Stimulated activated CD8-positive, alpha-beta memory T cell treated with anti-CD3 and anti-CD28 coated beads, Interleukin-7, amount 100 ng/mL, for 48 hours (primary cell): ENCODE data around the gene SPINT2.
A peak's percentile ranks its signal among the peaks of the same experiment; 100 is the strongest.

Source experiments
- DNase-seq, 2 donors: peaks; one replicate each; pipeline ENCODE4 v3.0.0-alpha.2; 2020; ENCODE audit warnings: low read depth in 1 of 2; ENCODE audit errors: extremely low read depth in 1 of 2

Gene SPINT2

DNA sequence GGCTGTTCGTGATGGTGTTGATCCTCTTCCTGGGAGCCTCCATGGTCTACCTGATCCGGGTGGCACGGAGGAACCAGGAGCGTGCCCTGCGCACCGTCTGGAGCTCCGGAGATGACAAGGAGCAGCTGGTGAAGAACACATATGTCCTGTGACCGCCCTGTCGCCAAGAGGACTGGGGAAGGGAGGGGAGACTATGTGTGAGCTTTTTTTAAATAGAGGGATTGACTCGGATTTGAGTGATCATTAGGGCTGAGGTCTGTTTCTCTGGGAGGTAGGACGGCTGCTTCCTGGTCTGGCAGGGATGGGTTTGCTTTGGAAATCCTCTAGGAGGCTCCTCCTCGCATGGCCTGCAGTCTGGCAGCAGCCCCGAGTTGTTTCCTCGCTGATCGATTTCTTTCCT lies 27.5 kb downstream of the SPINT2 start:
- DNase-seq: no peak

- no peak for DNase-seq
Observed at GRCh38 chr19:38293281-38293680, 28.9 kb downstream of the SPINT2 start.

GRCh38 chr19:38294090-38294489 lies 29.7 kb downstream of the SPINT2 start:
- no peak for DNase-seq

DNA sequence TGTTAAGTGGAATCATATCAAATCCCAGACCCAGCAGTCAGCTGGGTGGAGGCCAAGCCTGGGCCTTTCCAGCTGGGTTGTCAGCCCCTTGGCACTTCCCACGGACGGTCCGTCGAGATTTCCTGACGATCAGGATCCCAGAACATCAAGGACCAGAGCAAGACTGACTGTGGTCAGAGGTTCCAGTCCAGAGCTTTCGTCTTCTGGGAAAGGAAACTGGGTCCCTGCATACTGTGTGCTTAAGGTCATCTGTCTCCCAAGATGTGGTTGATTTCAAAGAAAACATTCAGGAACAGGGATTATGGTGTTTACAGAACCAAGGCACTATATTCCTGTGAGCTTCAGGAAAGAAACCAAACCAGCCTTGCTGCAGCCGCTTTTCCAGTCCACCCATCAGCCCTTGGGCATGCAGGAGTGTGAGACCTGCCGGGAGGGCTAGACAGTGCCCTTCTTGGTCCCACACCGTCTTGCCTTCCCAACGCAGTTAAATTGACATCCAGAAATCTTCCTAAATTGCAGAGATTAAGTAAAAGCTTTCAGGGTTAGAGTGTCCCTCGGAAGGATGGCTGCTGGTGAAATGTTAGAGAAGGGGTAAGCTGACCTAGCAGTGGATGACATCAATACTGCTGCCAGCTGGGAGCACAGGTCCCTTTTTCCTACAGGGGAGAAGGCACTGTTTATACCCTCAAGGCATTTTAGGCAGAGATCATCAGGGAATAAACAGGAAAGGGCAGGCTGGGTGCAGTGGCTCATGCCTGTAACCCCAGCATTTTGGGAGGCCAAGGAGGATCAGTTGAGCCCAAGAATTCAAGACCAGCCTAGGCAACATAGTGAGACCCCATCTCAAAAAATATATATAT lies 34.7 kb downstream of the SPINT2 start:
- DNase-seq: no peak

GRCh38 chr19:38303517-38304351 lies 39.4 kb downstream of the SPINT2 start, which contains the start of gene C19orf33:
C19orf33 (plus strand) TSS chr19:38304251; CDS start chr19:38304262, 11 bp downstream.
- DNase-seq: no peak

DNA sequence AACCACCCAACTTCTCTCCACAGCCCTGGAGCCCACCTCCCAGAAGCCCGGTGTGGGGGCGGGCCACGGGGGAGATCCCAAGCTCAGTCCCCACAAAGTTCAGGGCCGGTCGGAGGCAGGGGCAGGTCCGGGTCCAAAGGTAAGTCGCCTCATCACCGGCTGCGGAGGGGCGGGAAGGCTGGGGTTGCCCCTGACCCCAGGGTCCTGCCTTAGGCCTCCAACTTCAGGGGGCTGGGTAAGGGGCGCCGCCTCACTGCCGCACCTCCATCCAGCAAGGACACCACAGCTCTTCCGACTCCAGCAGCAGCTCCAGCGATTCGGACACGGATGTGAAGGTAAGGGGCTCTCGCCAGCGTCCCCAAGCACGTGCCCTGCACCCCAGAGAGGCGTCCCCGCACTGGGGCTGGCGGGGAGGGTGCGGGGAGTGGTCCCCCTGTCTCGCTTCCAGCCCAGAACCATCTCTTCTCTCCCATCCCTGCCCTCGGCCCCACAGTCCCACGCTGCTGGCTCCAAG lies 40.0 kb downstream of the SPINT2 start:
- no peak for DNase-seq

GRCh38 chr19:38304866-38305429 lies 40.6 kb downstream of the SPINT2 start:
- no peak for DNase-seq

DNA sequence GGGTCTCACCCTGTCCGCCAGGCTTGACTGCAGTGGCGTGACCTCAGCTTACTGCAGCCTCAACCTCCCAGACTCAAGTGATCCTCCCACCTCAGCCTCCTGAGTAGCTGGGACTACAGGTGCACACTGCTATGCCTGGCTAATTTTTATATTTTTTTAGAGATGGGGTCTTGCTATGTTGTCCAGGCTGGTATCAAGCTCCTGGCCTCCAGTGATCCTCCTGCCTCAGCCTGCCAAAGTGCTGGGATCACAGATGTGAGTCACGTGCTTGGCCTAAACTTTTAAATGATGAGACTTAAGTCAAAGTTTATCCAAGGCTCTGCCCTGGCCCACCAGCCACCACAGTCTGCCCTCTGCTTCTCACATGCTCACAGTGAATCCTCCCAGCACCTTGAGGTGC lies 41.9 kb downstream of the SPINT2 start:
- DNase-seq: no peak

DNA sequence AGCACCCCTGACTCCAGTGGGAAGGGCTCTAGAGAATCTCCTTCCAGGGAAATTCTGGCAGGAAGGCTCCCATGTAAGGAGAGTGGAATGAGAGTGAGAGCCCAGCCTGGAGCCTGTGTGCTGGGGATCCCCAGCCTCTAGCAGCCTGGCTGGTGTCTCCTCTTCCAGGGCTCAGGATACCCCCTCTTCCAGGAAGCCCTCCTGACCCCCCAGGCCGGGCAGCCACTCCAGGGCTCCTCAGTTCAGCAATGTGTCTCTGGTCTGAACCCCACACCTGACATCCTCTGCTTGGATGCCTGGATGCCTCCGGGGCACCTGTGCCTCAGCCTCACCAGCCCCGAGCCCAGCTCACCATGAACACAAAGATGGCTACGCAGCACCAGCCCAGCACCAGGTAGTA lies 42.7 kb downstream of the SPINT2 start:
- no peak for DNase-seq

- no peak for DNase-seq
Observed at GRCh38 chr19:38307597-38307996, 43.2 kb downstream of the SPINT2 start.

DNA sequence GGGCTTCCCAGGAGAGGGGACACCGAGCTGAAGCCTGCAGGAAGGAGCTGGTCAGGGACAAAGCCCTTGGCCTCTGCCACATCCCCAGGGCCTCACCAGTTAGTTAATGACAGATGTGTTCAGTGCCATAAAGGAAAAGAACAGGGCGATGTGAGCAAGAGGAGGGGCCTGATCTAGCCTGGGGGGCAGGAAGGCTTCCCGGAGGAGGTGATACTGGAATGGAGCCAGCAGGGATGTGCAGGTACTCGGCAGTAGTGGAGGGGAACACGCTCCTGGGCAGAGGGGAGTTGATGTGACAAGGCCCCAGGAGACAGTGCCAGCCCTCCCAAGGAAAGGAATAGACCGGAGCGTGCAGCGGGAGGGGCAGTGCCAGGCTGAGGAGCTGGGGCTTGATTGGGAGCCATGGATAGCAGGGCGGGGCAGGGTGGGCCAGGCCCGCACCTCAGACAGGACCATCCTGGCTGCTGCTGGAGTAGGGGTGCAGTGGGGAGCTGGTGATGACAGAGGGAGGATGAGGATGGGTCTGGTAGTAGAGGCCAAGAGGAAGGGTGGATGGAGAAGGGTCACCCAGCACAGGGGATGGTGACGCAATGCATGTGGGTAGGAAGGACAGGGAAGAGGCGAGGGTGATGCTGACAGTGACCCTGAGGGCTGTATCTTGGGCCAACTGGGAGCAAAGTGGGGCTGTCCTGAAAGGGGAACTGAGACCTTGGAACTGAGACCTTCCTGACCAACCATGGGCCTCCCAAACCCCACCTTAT lies 43.8 kb downstream of the SPINT2 start:
- no peak for DNase-seq

- DNase-seq: no peak
Observed at GRCh38 chr19:38308926-38309614, 44.7 kb downstream of the SPINT2 start.

GRCh38 chr19:38309615-38310278 lies 45.4 kb downstream of the SPINT2 start:
- no peak for DNase-seq

DNA sequence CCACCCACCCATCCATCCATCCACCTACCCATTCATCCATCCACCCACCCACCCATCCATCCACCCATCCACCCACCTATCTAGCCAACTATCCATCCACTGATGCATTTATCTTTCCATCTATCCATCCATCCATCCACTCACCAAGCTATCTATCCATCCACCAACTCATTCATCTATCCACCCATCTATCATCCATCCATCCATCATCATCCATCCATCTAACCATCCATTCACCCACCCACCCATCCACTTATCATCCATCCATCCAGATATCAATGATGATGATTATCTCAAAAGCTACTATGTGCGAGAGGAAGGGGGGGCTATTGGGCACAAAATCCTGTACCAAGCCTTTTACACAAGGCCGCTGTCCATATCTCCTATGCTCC lies 45.9 kb downstream of the SPINT2 start:
- no peak for DNase-seq

DNA sequence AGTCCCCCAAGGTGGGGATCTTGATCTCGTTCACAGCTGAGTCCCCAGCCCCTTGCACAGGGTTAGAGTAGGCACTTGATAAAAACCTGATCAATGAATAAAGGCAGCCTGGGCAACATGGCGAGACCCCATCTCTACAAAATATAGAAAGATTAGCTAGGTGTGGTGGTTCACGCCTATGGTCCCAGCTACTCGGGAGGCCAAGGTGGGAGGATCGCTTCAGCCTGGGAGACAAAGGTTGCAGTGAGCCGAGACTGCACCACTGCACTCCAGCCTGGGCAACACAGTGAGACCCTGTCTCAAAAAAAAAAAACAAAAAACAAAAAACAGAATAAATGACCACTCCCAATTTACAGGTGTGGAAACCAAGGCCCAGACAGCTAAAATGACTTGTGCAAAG lies 46.6 kb downstream of the SPINT2 start:
- DNase-seq: no peak

DNA sequence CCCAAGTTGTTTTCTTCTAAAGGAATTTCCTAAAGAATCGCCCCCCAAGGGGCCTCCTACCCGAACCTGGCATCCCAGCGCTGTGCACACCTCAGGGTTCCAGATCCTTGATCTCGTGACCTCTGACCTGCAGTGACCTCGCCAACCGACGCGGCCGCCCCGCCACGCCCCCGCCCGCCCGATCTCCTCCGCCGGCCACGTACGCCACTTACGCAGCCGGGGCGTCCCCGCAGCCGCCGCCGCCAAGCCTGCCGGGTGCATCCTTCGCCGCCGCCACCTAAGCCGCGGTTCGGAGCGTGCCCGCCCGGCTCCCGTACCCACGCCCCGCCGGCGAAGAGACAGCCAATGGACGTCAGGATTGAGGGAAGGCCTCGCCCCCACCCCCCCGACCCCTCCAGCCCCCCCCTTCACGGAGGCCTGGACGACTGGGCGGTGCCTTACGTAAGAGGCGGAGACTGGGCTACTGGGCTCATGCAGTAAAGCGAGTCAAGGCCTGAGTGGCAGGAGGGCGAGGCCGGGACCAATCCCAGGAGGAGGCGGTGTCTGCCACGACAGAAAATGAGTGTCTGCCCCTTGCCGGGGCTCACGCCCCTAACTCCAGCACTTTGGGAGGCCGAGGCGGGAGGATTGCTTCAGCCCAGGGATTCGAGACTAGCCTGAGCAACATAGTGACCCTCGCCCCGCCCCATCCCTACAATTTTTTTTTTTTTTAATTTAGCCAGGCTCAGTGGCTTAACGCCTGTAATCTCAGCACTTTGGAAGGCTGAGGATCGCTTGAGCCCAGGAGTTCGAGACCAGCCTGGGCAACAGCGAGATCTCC lies 51.5 kb downstream of the SPINT2 start, which contains the start of gene YIF1B:
Gene YIF1B, minus strand, starts transcription at position 291 of the 820 bp plus-strand sequence. Its CDS starts 30 bp downstream, at position 261.
- DNase-seq: peak; percentile 93 to 96

GRCh38 chr19:38316477-38317067 lies 52.2 kb downstream of the SPINT2 start:
- DNase-seq: no peak

DNA sequence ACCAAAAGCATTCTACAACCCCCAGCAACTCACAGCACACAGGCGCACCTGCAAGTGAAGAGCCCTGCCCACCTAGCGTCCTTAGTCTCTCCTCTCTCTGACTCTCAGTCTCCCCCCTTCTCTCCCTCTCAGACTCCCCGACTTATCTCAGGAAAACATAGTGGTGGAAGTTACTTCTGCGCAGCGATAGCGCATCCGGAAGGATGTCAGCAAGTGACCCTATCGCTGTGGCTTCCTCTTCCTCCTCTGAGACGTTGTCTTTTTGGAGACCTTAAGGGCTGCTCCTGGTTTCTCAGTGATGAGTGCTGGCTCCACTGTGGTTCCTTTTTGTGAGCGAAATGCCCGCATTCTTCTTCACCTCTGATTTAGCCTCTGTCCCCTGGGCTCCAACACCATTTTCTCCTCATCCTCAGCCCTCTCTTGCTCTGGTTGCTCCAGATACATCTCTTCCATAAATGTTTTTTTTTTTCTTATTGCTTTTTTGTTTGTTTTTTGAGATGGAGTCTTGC lies 52.8 kb downstream of the SPINT2 start:
- DNase-seq: no peak
